Upper lobe of left lung (tissue), 4 donors: ENCODE data around the gene POPDC2.

Source experiments
- CTCF ChIP-seq, 6 experiments: fragments of 450-650 bp in 4 of 6; fragments of 200-600 bp in 2 of 6; sonication (generic) in 2 of 6; IDR thresholded peaks; one replicate each; pipeline ENCODE4 v1.5.1; 2016 to 2019; ENCODE audit warnings: antibody characterized with exemption in 6 of 6
- POLR2A ChIP-seq, 4 donors: fragments of 450-650 bp; IDR thresholded peaks; one replicate each; pipeline ENCODE4 v1.5.1; 2016 to 2017; ENCODE audit warnings: antibody characterized with exemption in 4 of 4, mild to moderate bottlenecking in 2 of 4

GRCh38 chr3:119669906-119670570 is 9.6 kb upstream of the POPDC2 start:
- no peak for TF ChIP-seq CTCF (IDR thresholded peaks at IDR 0.05)
- no peak for TF ChIP-seq POLR2A (IDR thresholded peaks at IDR 0.05)
